Keratinocyte (primary cell): ENCODE results near the gene TNNC2. TPM values are rescaled to one million over a fixed set of nuclear protein-coding genes. Genes with fewer than 3 reads are reported as not detected.
A peak's percentile ranks its signal among the peaks of the same experiment; 100 is the strongest.

ENCODE experiments used
- DNase-seq: peaks from one replicate; pipeline ENCODE4 v3.0.0-alpha.2; 2011; ENCODE audit warnings: low read depth, missing footprints, low spot score
- FAIRE-seq: peaks from 2 replicates; lab custom pipeline; 2011; peaks lifted over from hg19 to GRCh38; lab: Jason Lieb, UNC
- H2AFZ ChIP-seq: 2 replicates; pipeline ENCODE4 v1.6.0; 2012; ENCODE audit warnings: low read length, control low read depth, inconsistent platforms; ENCODE audit not compliant: control insufficient read depth
- H3K27ac ChIP-seq: 2 replicates; pipeline ENCODE4 v1.5.1; 2011; ENCODE audit warnings: low read length; ENCODE audit not compliant: control insufficient read depth, insufficient read depth
- H3K27me3 ChIP-seq: 3 replicates; pipeline ENCODE4 v1.6.0; 2011; ENCODE audit warnings: low read length; ENCODE audit not compliant: control insufficient read depth, insufficient read depth; ENCODE audit errors: extremely low read depth
- H3K36me3 ChIP-seq, 2 experiments: 2 replicates in 1 of 2; 3 replicates in 1 of 2; pipeline ENCODE4 v1.5.1; 2011; ENCODE audit warnings: low read length in 2 of 2, mild to moderate bottlenecking in 1 of 2; ENCODE audit not compliant: control insufficient read depth in 2 of 2, insufficient read depth in 2 of 2; ENCODE audit errors: extremely low read depth in 1 of 2
- H3K4me1 ChIP-seq: 3 replicates; pipeline ENCODE4 v1.5.1; 2011; ENCODE audit warnings: low read length; ENCODE audit not compliant: control insufficient read depth, insufficient read depth; ENCODE audit errors: extremely low read depth
- H3K4me2 ChIP-seq: 3 replicates; pipeline ENCODE4 v1.6.0; 2011; ENCODE audit warnings: low read depth, low read length; ENCODE audit not compliant: control insufficient read depth, insufficient read depth; ENCODE audit errors: extremely low read depth
- H3K4me3 ChIP-seq, 3 experiments: fragments of 200-600 bp in 1 of 3; sonication (generic) in 1 of 3; 2 replicates in 2 of 3; 3 replicates in 1 of 3; pipeline ENCODE4 v1.5.1; 2011 to 2016; ENCODE audit warnings: low read length in 3 of 3, mild to moderate bottlenecking in 3 of 3, control low read depth in 2 of 3, inconsistent platforms in 1 of 3, low read depth in 1 of 3, mixed read lengths in 1 of 3, mixed run types in 1 of 3, moderate library complexity in 1 of 3; ENCODE audit not compliant: control insufficient read depth in 2 of 3, insufficient read depth in 2 of 3; ENCODE audit errors: extremely low read depth in 1 of 3
- H3K79me2 ChIP-seq: 2 replicates; pipeline ENCODE4 v1.6.0; 2012; ENCODE audit warnings: low read length; ENCODE audit not compliant: control insufficient read depth, insufficient read depth
- H3K9ac ChIP-seq: 3 replicates; pipeline ENCODE4 v1.6.0; 2011; ENCODE audit warnings: low read length; ENCODE audit not compliant: control insufficient read depth, insufficient read depth; ENCODE audit errors: extremely low read depth
- H3K9me1 ChIP-seq: 3 replicates; pipeline ENCODE4 v1.6.0; 2011; ENCODE audit warnings: low read length; ENCODE audit not compliant: control insufficient read depth, insufficient read depth; ENCODE audit errors: extremely low read depth
- H3K9me3 ChIP-seq: 2 replicates; pipeline ENCODE4 v1.5.1; 2012; ENCODE audit warnings: low read depth, low read length; ENCODE audit not compliant: control insufficient read depth
- H4K20me1 ChIP-seq: 3 replicates; pipeline ENCODE4 v1.6.0; 2011; ENCODE audit warnings: low read length; ENCODE audit not compliant: control insufficient read depth, insufficient read depth; ENCODE audit errors: extremely low read depth
- EZH2 ChIP-seq: IDR thresholded peaks from one replicate; pipeline ENCODE4 v1.6.1; 2012; ENCODE audit warnings: inconsistent platforms, mild to moderate bottlenecking, low read length, moderate library complexity
- dilution Hi-C: fragments of 300-500 bp; cut with MboI; formaldehyde crosslinking; loops from one replicate; pipeline ENCODE4 v1.7.0; 2020; ENCODE audit warnings: low sequenced_read_pairs; ENCODE audit not compliant: extremely low pct_ligation_motif_present
- polyA plus RNA-seq, 5 experiments: library from polyadenylated mRNA; depleted of rRNA in 3 of 5; stranded (reverse) in 3 of 5; stranded (forward) in 1 of 5; unstranded in 1 of 5; fragments of >200 nt; gene quantifications; 1 replicate in 1 of 5; 2 replicates in 3 of 5; 3 replicates in 1 of 5; pipeline versions ENCODE4 v1.2.1 to v1.2.3, GENCODE V29; 2011 to 2012; ENCODE audit warnings: missing spikeins in 2 of 5, low read depth in 1 of 5, low replicate concordance in 1 of 5
- TF ChIP-seq, protein P1 (sequence below), 3 experiments: IDR thresholded peaks in 1 of 3; conservative IDR thresholded peaks in 1 of 3; optimal IDR thresholded peaks in 1 of 3; 2 replicates in 2 of 3; 3 replicates in 1 of 3; pipeline versions ENCODE3 to v1.5.1; 2011; ENCODE audit warnings: low read length in 3 of 3, mild to moderate bottlenecking in 3 of 3, moderate library complexity in 2 of 3, control low read depth in 1 of 3, inconsistent platforms in 1 of 3; ENCODE audit not compliant: insufficient read depth in 2 of 3; ENCODE audit errors: extremely low read depth in 1 of 3

The TNNC2 gene
- polyA plus RNA-seq, 1 donor (not counting 4 experiments of a cell fraction or from before 2014, with no cell fraction given) = 0.16 TPM

DNA sequence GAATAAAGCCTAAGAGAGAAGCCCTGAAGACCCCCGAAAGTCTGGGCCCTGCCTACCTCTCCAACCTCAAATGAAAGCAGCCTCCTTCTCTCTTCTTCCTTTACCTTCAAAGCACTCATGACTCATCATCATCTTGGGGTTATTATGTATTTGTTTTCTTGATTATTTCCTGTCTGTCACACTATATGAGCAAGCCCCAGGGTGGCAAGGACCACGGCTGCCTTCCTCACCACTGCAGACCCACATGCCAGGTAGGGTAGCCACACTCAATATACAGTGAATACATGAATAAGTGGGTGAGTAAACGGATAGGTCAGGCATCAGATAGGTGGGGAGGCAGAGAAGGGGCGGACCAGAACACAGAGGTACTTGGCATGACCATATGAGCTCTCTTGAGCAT lies 44.2 kb downstream of the TNNC2 start:
- Histone ChIP-seq H3K27me3 (no peaks in the 10 kb centered on the region), H3K36me3 (no peaks in the 10 kb centered on the region), H3K9me3 (no peaks in the 10 kb centered on the region), H4K20me1 (no peaks in the 10 kb centered on the region), H3K27ac (peak overlapping the region; percentile 19), H3K79me2 (no peaks in the 10 kb centered on the region), H3K4me2 (peak overlapping the region; percentile 7), H3K9me1 (no peaks in the 10 kb centered on the region), H3K4me3 (no peak overlapping the region), H3K4me1 (peaks cover 65% of the 10 kb centered on the region), H2AFZ (no peak overlapping the region), H3K9ac (no peak overlapping the region)
- TF ChIP-seq, protein P1, sequence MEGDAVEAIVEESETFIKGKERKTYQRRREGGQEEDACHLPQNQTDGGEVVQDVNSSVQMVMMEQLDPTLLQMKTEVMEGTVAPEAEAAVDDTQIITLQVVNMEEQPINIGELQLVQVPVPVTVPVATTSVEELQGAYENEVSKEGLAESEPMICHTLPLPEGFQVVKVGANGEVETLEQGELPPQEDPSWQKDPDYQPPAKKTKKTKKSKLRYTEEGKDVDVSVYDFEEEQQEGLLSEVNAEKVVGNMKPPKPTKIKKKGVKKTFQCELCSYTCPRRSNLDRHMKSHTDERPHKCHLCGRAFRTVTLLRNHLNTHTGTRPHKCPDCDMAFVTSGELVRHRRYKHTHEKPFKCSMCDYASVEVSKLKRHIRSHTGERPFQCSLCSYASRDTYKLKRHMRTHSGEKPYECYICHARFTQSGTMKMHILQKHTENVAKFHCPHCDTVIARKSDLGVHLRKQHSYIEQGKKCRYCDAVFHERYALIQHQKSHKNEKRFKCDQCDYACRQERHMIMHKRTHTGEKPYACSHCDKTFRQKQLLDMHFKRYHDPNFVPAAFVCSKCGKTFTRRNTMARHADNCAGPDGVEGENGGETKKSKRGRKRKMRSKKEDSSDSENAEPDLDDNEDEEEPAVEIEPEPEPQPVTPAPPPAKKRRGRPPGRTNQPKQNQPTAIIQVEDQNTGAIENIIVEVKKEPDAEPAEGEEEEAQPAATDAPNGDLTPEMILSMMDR (optimal IDR thresholded peaks at IDR 0.05 in 1 of 3, IDR thresholded peaks at IDR 0.05 in 1 of 3, conservative IDR thresholded peaks at IDR 0.05 in 1 of 3; ENCODE audit: extremely low read depth in 1 of 3, insufficient read depth in 2 of 3, low read length in 3 of 3) = no peak
- no peak for TF ChIP-seq EZH2
- DNase-seq = no peak
- dilution Hi-C loops = no loop called here
- FAIRE-seq = no peak

DNA sequence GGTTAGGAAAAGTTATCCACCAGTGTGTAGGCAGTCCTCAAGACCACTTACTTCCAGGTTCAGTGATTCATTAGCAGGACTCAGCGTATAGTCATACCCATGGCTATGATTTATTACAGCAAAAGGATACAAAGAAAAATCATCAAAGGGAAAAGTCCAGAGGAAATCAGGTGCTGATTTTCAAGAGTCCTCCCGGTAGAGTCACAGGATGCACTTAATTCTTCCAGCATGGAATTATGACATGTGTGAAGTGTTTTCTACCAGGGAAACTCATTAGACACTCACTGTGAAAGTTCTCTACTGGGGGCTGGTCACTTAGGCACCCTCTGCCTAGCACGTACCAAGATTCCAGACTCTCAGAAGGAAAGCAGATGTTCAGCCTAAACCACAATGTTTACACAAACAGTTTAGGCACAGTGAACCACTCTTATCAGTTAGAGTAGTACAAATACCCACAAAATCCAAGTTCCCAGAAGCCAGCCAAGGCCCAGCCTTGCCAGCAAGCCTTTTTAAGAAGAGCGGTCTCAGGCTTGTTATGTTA lies 45.7 kb downstream of the TNNC2 start:
- Histone ChIP-seq H3K27me3 (no peaks in the 10 kb centered on the region), H2AFZ (no peak overlapping the region), H3K9me1 (no peaks in the 10 kb centered on the region), H3K4me2 (peak overlapping the region; percentile 19), H3K9ac (peak overlapping the region; percentile 62), H4K20me1 (no peaks in the 10 kb centered on the region), H3K79me2 (no peaks in the 10 kb centered on the region), H3K27ac (peak overlapping the region; percentile 97), H3K9me3 (no peaks in the 10 kb centered on the region), H3K36me3 (no peaks in the 10 kb centered on the region), H3K4me1 (peaks cover 63% of the 10 kb centered on the region), H3K4me3 (no peak overlapping the region)
- no peak for TF ChIP-seq EZH2
- TF ChIP-seq, protein P1 (optimal IDR thresholded peaks at IDR 0.05 in 1 of 3, IDR thresholded peaks at IDR 0.05 in 1 of 3, conservative IDR thresholded peaks at IDR 0.05 in 1 of 3; ENCODE audit: extremely low read depth in 1 of 3, insufficient read depth in 2 of 3, low read length in 3 of 3) = no peak
- DNase-seq (peak; percentile 71), FAIRE-seq (peak; percentile 49)
- dilution Hi-C loops = no loop called here
